ENCODE data around the gene TPCN2.

Gene TPCN2

GRCh38 chr11:69106031-69106811 is 57.5 kb downstream of the TPCN2 start:
- Histone ChIP-seq H3K4me3 (ENCODE audit: insufficient read depth in 1 of 2, low read depth in 1 of 2, low read length in 2 of 2) (no peak overlapping the region), H3K27ac (ENCODE audit: low read length, poor library complexity, severe bottlenecking) (no peak overlapping the region), H2BK12ac (ENCODE audit: low read length in 2 of 2) (no peak overlapping the region), H3K4me2 (ENCODE audit: low read length, poor library complexity, severe bottlenecking) (no peak overlapping the region), H3K9me3 (ENCODE audit: control insufficient read depth, low read length) (peaks cover 17% of the 10 kb centered on the region), H3K18ac (ENCODE audit: low read depth in 1 of 2, low read length in 2 of 2) (no peak overlapping the region), H2AK5ac (ENCODE audit: low read length, severe bottlenecking) (no peak overlapping the region), H3K36me3 (ENCODE audit: control insufficient read depth in 1 of 2, insufficient read depth in 2 of 2, low read depth in 1 of 2, low read length in 2 of 2) (no peaks in the 10 kb centered on the region), H2AFZ (ENCODE audit: low read depth, low read length) (no peak overlapping the region), H3K4ac (ENCODE audit: low read depth in 1 of 2, low read length in 2 of 2) (no peak overlapping the region), H2BK120ac (ENCODE audit: low read depth, low read length) (no peak overlapping the region), H2BK5ac (ENCODE audit: low read depth, low read length, poor library complexity, severe bottlenecking) (no peak overlapping the region), H2BK15ac (ENCODE audit: low read depth, poor library complexity, severe bottlenecking) (no peak overlapping the region), H3K79me1 (replicated peaks; ENCODE audit: low read length, poor library complexity, severe bottlenecking) (peaks cover 1% of the 10 kb centered on the region), H3K23ac (ENCODE audit: low read length in 2 of 2) (no peak overlapping the region), H3K4me1 (ENCODE audit: control insufficient read depth, insufficient read depth, low read depth, low read length) (no peaks in the 10 kb centered on the region), H3K27me3 (ENCODE audit: control insufficient read depth in 1 of 2, insufficient read depth in 1 of 2, low read length in 2 of 2) (peaks cover 59 to 72% of the 10 kb centered on the region in 2 experiments), H3K14ac (ENCODE audit: low read length in 2 of 2) (no peak overlapping the region), H4K91ac (ENCODE audit: low read length) (no peak overlapping the region), H4K8ac (ENCODE audit: low read length) (no peak overlapping the region), H3K9ac (ENCODE audit: low read length) (no peak overlapping the region)
- WGBS: 92% methylated on average over 23 of the region's 23 CpGs
- no peak for DNase-seq

GRCh38 chr11:69107413-69107812 is 58.7 kb downstream of the TPCN2 start:
- no peak overlapping the region for H2AFZ ChIP-seq (ENCODE audit: low read depth, low read length)
- H4K8ac ChIP-seq (ENCODE audit: low read length): no peak overlapping the region
- H3K79me1 ChIP-seq (replicated peaks; ENCODE audit: low read length, poor library complexity, severe bottlenecking): no peaks in the 10 kb centered on the region
- no peak overlapping the region for H4K91ac ChIP-seq (ENCODE audit: low read length)
- H3K4me2 ChIP-seq (ENCODE audit: low read length, poor library complexity, severe bottlenecking): no peak overlapping the region
- no peak overlapping the region for H3K4ac ChIP-seq (ENCODE audit: low read depth in 1 of 2, low read length in 2 of 2)
- no peak overlapping the region for H3K23ac ChIP-seq (ENCODE audit: low read length in 2 of 2)
- no peak overlapping the region for H2BK15ac ChIP-seq (ENCODE audit: low read depth, poor library complexity, severe bottlenecking)
- H3K14ac ChIP-seq (ENCODE audit: low read length in 2 of 2): no peak overlapping the region
- peaks cover 17% of the 10 kb centered on the region for H3K9me3 ChIP-seq (ENCODE audit: control insufficient read depth, low read length)
- peaks cover 5% of the 10 kb centered on the region for H3K4me1 ChIP-seq (ENCODE audit: control insufficient read depth, insufficient read depth, low read depth, low read length)
- H2AK5ac ChIP-seq (ENCODE audit: low read length, severe bottlenecking): no peak overlapping the region
- no peak for DNase-seq
- no peak overlapping the region for H2BK120ac ChIP-seq (ENCODE audit: low read depth, low read length)
- H3K4me3 ChIP-seq (ENCODE audit: insufficient read depth in 1 of 2, low read depth in 1 of 2, low read length in 2 of 2): no peak overlapping the region
- H3K27me3 ChIP-seq (ENCODE audit: control insufficient read depth in 1 of 2, insufficient read depth in 1 of 2, low read length in 2 of 2): peaks cover 60 to 70% of the 10 kb centered on the region in 2 experiments
- H2BK12ac ChIP-seq (ENCODE audit: low read length in 2 of 2): no peak overlapping the region
- H3K36me3 ChIP-seq (ENCODE audit: control insufficient read depth in 1 of 2, insufficient read depth in 2 of 2, low read depth in 1 of 2, low read length in 2 of 2): no peaks in the 10 kb centered on the region
- no peak overlapping the region for H2BK5ac ChIP-seq (ENCODE audit: low read depth, low read length, poor library complexity, severe bottlenecking)
- H3K27ac ChIP-seq (ENCODE audit: low read length, poor library complexity, severe bottlenecking): no peak overlapping the region
- H3K18ac ChIP-seq (ENCODE audit: low read depth in 1 of 2, low read length in 2 of 2): no peak overlapping the region
- no peak overlapping the region for H3K9ac ChIP-seq (ENCODE audit: low read length)

- DNase-seq: no peak
- no peak overlapping the region for H2BK120ac ChIP-seq (ENCODE audit: low read depth, low read length)
- H3K4me2 ChIP-seq (ENCODE audit: low read length, poor library complexity, severe bottlenecking): no peak overlapping the region
- no peak overlapping the region for H3K18ac ChIP-seq (ENCODE audit: low read depth in 1 of 2, low read length in 2 of 2)
- H2BK5ac ChIP-seq (ENCODE audit: low read depth, low read length, poor library complexity, severe bottlenecking): no peak overlapping the region
- no peak overlapping the region for H3K27ac ChIP-seq (ENCODE audit: low read length, poor library complexity, severe bottlenecking)
- no peak overlapping the region for H2AFZ ChIP-seq (ENCODE audit: low read depth, low read length)
- no peaks in the 10 kb centered on the region for H3K79me1 ChIP-seq (replicated peaks; ENCODE audit: low read length, poor library complexity, severe bottlenecking)
- H3K9me3 ChIP-seq (ENCODE audit: control insufficient read depth, low read length): peaks cover 17% of the 10 kb centered on the region
- no peak overlapping the region for H2BK15ac ChIP-seq (ENCODE audit: low read depth, poor library complexity, severe bottlenecking)
- H3K4me3 ChIP-seq (ENCODE audit: insufficient read depth in 1 of 2, low read depth in 1 of 2, low read length in 2 of 2): no peak overlapping the region
- H3K36me3 ChIP-seq (ENCODE audit: control insufficient read depth in 1 of 2, insufficient read depth in 2 of 2, low read depth in 1 of 2, low read length in 2 of 2): no peaks in the 10 kb centered on the region
- 94% methylated on average over 6 of the region's 7 CpGs for WGBS
- no peak overlapping the region for H3K14ac ChIP-seq (ENCODE audit: low read length in 2 of 2)
- no peak overlapping the region for H3K23ac ChIP-seq (ENCODE audit: low read length in 2 of 2)
- no peak overlapping the region for H2AK5ac ChIP-seq (ENCODE audit: low read length, severe bottlenecking)
- H4K8ac ChIP-seq (ENCODE audit: low read length): no peak overlapping the region
- no peak overlapping the region for H2BK12ac ChIP-seq (ENCODE audit: low read length in 2 of 2)
- no peak overlapping the region for H3K4ac ChIP-seq (ENCODE audit: low read depth in 1 of 2, low read length in 2 of 2)
- H4K91ac ChIP-seq (ENCODE audit: low read length): no peak overlapping the region
- peaks cover 5% of the 10 kb centered on the region for H3K4me1 ChIP-seq (ENCODE audit: control insufficient read depth, insufficient read depth, low read depth, low read length)
- H3K9ac ChIP-seq (ENCODE audit: low read length): no peak overlapping the region
- peaks cover 56 to 69% of the 10 kb centered on the region in 2 experiments for H3K27me3 ChIP-seq (ENCODE audit: control insufficient read depth in 1 of 2, insufficient read depth in 1 of 2, low read length in 2 of 2)
Measured at GRCh38 chr11:69108030-69108429, 59.3 kb downstream of the TPCN2 start.

GRCh38 chr11:69108559-69108958 is 59.8 kb downstream of the TPCN2 start:
- Histone ChIP-seq H2AK5ac (ENCODE audit: low read length, severe bottlenecking) (no peak overlapping the region), H4K8ac (ENCODE audit: low read length) (no peak overlapping the region), H3K4me2 (ENCODE audit: low read length, poor library complexity, severe bottlenecking) (no peak overlapping the region), H3K23ac (ENCODE audit: low read length in 2 of 2) (no peak overlapping the region), H3K18ac (ENCODE audit: low read depth in 1 of 2, low read length in 2 of 2) (no peak overlapping the region), H3K4ac (ENCODE audit: low read depth in 1 of 2, low read length in 2 of 2) (no peak overlapping the region), H2BK12ac (ENCODE audit: low read length in 2 of 2) (no peak overlapping the region), H3K14ac (ENCODE audit: low read length in 2 of 2) (no peak overlapping the region), H3K36me3 (ENCODE audit: control insufficient read depth in 1 of 2, insufficient read depth in 2 of 2, low read depth in 1 of 2, low read length in 2 of 2) (no peaks in the 10 kb centered on the region), H4K91ac (ENCODE audit: low read length) (no peak overlapping the region), H2BK5ac (ENCODE audit: low read depth, low read length, poor library complexity, severe bottlenecking) (no peak overlapping the region), H2BK15ac (ENCODE audit: low read depth, poor library complexity, severe bottlenecking) (no peak overlapping the region), H3K4me3 (ENCODE audit: insufficient read depth in 1 of 2, low read depth in 1 of 2, low read length in 2 of 2) (no peak overlapping the region), H2AFZ (ENCODE audit: low read depth, low read length) (no peak overlapping the region), H3K79me1 (replicated peaks; ENCODE audit: low read length, poor library complexity, severe bottlenecking) (no peaks in the 10 kb centered on the region), H3K9ac (ENCODE audit: low read length) (no peak overlapping the region), H2BK120ac (ENCODE audit: low read depth, low read length) (no peak overlapping the region), H3K9me3 (ENCODE audit: control insufficient read depth, low read length) (peaks cover 17% of the 10 kb centered on the region), H3K27ac (ENCODE audit: low read length, poor library complexity, severe bottlenecking) (no peak overlapping the region), H3K4me1 (ENCODE audit: control insufficient read depth, insufficient read depth, low read depth, low read length) (peaks cover 5% of the 10 kb centered on the region), H3K27me3 (ENCODE audit: control insufficient read depth in 1 of 2, insufficient read depth in 1 of 2, low read length in 2 of 2) (peaks cover 58 to 71% of the 10 kb centered on the region in 2 experiments)
- DNase-seq: no peak
- WGBS: 74% methylated on average over 5 of the region's 5 CpGs
